ENCODE results near the gene THAP12.

The THAP12 gene

DNA sequence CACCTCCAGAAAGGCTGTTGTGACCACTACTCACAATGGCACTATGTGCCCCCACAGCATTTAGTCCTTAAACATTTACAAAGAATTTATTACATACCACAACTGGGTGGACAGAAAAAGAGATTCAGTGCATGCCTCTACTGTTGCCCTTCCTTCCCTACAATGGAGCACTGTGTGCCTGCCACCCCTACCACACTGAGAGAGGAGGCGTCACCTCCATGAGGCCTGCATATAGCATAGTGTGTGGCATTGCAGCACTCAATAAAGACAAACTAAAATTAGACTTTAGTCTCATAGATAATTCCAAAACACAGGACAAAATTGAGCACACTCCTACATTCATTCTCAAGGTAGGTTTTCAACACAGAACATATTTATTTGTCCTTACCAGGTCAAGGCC lies 25.8 kb downstream of the THAP12 start:
- Mint-ChIP-seq H3K9me3 (peaks cover 11% of the 10 kb centered on the region), H3K4me3 (no peak overlapping the region), H3K27ac (no peak overlapping the region), H3K4me1 (no peaks in the 10 kb centered on the region), H3K36me3 (peaks cover 85% of the 10 kb centered on the region), H3K27me3 (no peaks in the 10 kb centered on the region)
- no peak for ATAC-seq

GRCh38 chr11:76348348-76348747 lies 32.6 kb downstream of the THAP12 start:
- Mint-ChIP-seq H3K9me3 (no peaks in the 10 kb centered on the region), H3K36me3 (peaks cover 31% of the 10 kb centered on the region), H3K27ac (no peak overlapping the region), H3K4me1 (no peaks in the 10 kb centered on the region), H3K4me3 (no peak overlapping the region), H3K27me3 (no peaks in the 10 kb centered on the region)
- no peak for ATAC-seq

- H3K27ac Mint-ChIP-seq: no peak overlapping the region
- H3K9me3 Mint-ChIP-seq: no peaks in the 10 kb centered on the region
- no peak overlapping the region for H3K4me3 Mint-ChIP-seq
- H3K4me1 Mint-ChIP-seq: no peaks in the 10 kb centered on the region
- no peak for ATAC-seq
- H3K36me3 Mint-ChIP-seq: peaks cover 22% of the 10 kb centered on the region
- no peaks in the 10 kb centered on the region for H3K27me3 Mint-ChIP-seq
Measured at GRCh38 chr11:76347466-76347865, 33.5 kb downstream of the THAP12 start.

- ATAC-seq: no peak
- Mint-ChIP-seq H3K36me3 (peaks cover 10% of the 10 kb centered on the region), H3K27me3 (no peaks in the 10 kb centered on the region), H3K4me3 (no peak overlapping the region), H3K4me1 (peaks cover 6% of the 10 kb centered on the region), H3K9me3 (peaks cover 20% of the 10 kb centered on the region), H3K27ac (no peak overlapping the region)
Measured at GRCh38 chr11:76339221-76339620, 41.7 kb downstream of the THAP12 start.

- H3K4me3 Mint-ChIP-seq: no peak overlapping the region
- H3K9me3 Mint-ChIP-seq: peaks cover 25% of the 10 kb centered on the region
- H3K27ac Mint-ChIP-seq: no peak overlapping the region
- ATAC-seq: no peak
- peaks cover 6% of the 10 kb centered on the region for H3K4me1 Mint-ChIP-seq
- H3K36me3 Mint-ChIP-seq: peaks cover 13% of the 10 kb centered on the region
- no peaks in the 10 kb centered on the region for H3K27me3 Mint-ChIP-seq
Measured at GRCh38 chr11:76337923-76338322, 43.0 kb downstream of the THAP12 start.

GRCh38 chr11:76337469-76337868 lies 43.5 kb downstream of the THAP12 start:
- ATAC-seq: no peak
- Mint-ChIP-seq H3K9me3 (peaks cover 25% of the 10 kb centered on the region), H3K27ac (no peak overlapping the region), H3K4me1 (peaks cover 6% of the 10 kb centered on the region), H3K27me3 (no peaks in the 10 kb centered on the region), H3K4me3 (no peak overlapping the region), H3K36me3 (peaks cover 13% of the 10 kb centered on the region)

DNA sequence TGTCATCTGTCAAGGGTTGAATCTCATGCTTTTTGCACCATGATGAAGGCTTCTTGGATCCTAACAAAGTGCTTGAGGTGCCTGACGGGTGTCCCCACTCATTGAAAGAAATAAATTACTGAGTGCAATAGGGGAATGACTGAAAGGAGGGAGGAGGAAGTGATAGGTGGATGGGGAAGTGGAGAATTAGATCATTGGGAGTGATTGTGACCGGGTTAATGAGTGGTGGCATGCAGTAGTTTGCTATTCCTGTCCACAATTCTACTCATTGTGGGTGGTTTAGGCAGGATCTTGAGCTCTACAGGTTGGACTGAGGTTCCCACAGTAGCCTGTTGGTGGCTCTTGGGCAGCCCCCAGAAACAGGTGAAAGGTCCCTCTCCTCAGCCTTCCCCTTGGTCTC lies 44.3 kb downstream of the THAP12 start:
- Mint-ChIP-seq H3K27ac (no peak overlapping the region), H3K27me3 (no peaks in the 10 kb centered on the region), H3K4me3 (no peak overlapping the region), H3K4me1 (peaks cover 6% of the 10 kb centered on the region), H3K9me3 (peaks cover 25% of the 10 kb centered on the region), H3K36me3 (peaks cover 13% of the 10 kb centered on the region)
- ATAC-seq: peak; percentile 31

DNA sequence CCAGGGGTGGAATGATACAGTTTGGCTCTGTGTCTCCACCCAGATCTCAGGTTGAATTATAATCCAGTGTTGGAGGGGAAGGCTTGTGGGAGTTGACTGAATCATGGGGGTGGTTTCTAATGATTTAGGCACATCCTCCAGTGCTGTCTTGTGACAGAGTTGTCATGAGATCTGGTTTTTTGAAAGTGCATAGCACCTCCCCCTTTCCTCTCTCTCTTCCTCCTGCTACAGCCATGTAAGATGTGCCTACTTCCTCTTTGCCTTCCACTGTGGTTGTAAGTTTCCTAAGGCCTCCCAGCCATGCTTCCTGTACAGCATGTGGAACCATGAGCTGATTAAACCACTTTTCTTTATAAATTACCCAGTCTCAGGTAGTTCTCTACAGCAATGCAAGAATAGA lies 45.1 kb downstream of the THAP12 start:
- ATAC-seq: no peak
- no peaks in the 10 kb centered on the region for H3K27me3 Mint-ChIP-seq
- peaks cover 25% of the 10 kb centered on the region for H3K9me3 Mint-ChIP-seq
- no peak overlapping the region for H3K27ac Mint-ChIP-seq
- H3K36me3 Mint-ChIP-seq: peaks cover 13% of the 10 kb centered on the region
- no peak overlapping the region for H3K4me3 Mint-ChIP-seq
- H3K4me1 Mint-ChIP-seq: peaks cover 6% of the 10 kb centered on the region

DNA sequence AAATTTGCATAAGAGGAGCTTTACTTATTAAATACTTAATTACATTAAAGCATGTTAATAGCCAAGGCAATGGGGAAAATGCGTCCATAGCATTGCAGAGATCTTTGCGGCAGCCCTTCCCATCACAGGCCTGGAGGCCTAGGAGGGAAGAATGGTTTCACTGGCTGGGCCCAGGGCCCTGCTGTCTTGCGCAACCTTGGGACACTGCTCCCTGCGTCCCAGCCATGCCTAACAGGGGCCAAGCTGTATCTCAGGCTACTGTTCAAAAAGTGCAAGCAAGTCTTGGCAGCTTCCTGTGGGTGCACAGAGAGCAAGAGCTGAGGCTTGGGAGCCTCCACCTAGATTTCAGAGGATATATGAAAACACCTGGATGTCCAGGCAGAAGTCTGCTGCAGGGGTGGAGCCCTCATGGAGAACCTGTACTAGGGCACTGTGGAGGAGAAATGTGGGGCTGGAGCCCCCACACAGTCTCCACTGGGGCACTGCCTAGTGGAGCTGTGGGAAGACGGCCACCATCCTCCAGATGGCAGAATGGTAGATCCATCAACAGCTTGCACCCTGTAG lies 46.0 kb downstream of the THAP12 start:
- H3K4me3 Mint-ChIP-seq: no peak overlapping the region
- no peaks in the 10 kb centered on the region for H3K27me3 Mint-ChIP-seq
- peaks cover 13% of the 10 kb centered on the region for H3K36me3 Mint-ChIP-seq
- H3K4me1 Mint-ChIP-seq: peaks cover 6% of the 10 kb centered on the region
- H3K27ac Mint-ChIP-seq: no peak overlapping the region
- ATAC-seq: no peak
- peaks cover 25% of the 10 kb centered on the region for H3K9me3 Mint-ChIP-seq

DNA sequence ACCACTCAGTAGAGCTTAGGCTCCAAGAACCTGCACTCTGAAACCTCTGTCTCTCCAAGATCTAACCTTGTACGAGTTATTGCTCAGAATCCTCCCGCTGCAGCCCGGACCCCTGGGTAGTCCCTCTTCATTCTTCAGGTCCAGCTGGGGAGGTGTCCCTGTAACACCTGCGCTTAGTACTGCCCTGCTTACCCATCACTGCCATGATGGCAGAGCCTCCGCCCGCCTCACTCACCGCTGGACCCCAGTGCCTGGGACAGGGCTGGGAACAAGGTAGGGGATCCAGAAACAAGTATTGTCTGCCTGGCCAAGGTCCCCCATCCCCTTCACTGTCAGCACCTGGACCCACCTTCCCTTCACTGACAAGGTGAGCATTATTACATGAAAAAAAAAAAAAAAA lies 50.3 kb downstream of the THAP12 start:
- Mint-ChIP-seq H3K4me3 (no peak overlapping the region), H3K9me3 (peaks cover 15% of the 10 kb centered on the region), H3K27ac (no peak overlapping the region), H3K4me1 (no peaks in the 10 kb centered on the region), H3K36me3 (peaks cover 8% of the 10 kb centered on the region), H3K27me3 (peaks cover 6% of the 10 kb centered on the region)
- no peak for ATAC-seq

DNA sequence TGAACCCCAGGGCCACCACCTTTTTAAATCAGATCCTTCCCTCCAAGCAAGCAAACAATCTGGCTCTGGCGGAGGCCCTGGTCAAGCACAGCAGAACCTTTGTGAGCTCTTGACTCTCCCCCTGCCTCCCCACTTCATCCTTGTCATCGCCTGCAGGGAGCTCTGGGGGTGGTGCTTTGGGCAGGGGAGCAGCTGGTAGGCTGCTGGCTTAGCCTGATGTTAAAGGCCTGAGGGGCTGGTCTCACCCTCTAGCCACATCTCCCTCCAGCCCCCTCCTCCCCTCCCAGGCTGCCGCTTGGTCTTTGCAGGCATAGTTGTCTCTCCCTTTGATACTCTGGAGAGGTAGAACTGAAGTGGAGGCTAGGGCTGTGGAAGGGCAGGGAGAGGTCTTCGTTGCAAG lies 50.9 kb downstream of the THAP12 start:
- Mint-ChIP-seq H3K27ac (no peak overlapping the region), H3K4me1 (no peaks in the 10 kb centered on the region), H3K4me3 (no peak overlapping the region), H3K36me3 (peaks cover 8% of the 10 kb centered on the region), H3K27me3 (peaks cover 12% of the 10 kb centered on the region), H3K9me3 (peaks cover 10% of the 10 kb centered on the region)
- no peak for ATAC-seq

- Mint-ChIP-seq H3K36me3 (peaks cover 3% of the 10 kb centered on the region), H3K9me3 (peaks cover 5% of the 10 kb centered on the region), H3K27ac (no peak overlapping the region), H3K4me3 (no peak overlapping the region), H3K4me1 (no peaks in the 10 kb centered on the region), H3K27me3 (peaks cover 13% of the 10 kb centered on the region)
- no peak for ATAC-seq
Measured at GRCh38 chr11:76329084-76329648, 51.8 kb downstream of the THAP12 start.

DNA sequence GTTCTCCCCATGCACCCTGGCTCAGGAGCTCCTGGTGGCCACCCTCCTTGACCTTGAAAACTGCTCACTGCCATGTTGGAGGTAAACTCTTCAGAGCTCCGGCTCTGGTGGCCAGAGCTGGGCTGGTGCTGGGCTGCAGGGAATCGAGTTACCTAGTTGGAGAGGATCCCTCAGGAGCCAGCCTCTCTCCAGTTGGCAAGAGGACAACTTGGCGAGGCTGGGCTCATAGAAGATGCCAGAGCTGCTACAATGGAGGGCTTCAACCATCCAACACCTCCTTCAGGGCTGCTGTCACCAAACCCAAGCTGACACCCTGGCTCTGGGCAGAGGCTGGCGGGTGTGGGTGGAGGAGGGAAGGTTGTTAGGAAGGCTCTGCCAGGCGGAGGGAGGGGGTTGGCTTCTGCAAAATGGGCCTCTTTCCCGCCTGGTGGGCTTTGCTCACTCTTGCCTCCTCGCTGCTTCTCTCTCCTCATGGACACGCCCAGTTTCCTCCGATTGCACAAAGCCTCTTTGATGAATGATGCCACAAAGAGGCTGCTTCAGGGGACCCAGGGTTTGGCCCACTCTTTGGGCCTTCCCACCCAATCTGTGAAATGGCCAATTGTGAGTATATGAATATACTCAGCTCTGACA lies 53.1 kb downstream of the THAP12 start:
- Mint-ChIP-seq H3K4me3 (no peak overlapping the region), H3K27ac (no peak overlapping the region), H3K9me3 (no peaks in the 10 kb centered on the region), H3K36me3 (no peaks in the 10 kb centered on the region), H3K4me1 (no peaks in the 10 kb centered on the region), H3K27me3 (peaks cover 25% of the 10 kb centered on the region)
- ATAC-seq: peak; percentile 18

DNA sequence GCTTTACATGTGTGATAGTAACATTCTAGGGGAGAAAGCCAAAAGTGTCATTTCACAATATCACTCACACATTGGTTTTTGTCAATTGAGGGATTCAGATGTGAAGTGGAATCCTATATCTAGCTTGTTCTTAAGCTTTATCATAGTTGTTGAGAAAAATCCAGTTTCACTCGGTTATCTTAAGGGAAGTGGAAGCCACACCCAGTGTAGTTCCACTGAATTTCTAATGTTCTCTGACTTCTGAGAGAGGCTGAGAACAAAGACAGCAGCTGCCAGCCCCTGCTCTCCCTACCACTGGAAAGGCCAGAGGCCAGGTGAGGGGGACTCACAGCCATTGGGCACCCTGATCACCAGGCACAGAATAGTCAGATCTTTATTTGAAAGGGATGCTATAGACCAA lies 53.7 kb downstream of the THAP12 start:
- ATAC-seq: no peak
- Mint-ChIP-seq H3K27me3 (peaks cover 30% of the 10 kb centered on the region), H3K4me3 (no peak overlapping the region), H3K9me3 (no peaks in the 10 kb centered on the region), H3K4me1 (no peaks in the 10 kb centered on the region), H3K27ac (no peak overlapping the region), H3K36me3 (no peaks in the 10 kb centered on the region)

DNA sequence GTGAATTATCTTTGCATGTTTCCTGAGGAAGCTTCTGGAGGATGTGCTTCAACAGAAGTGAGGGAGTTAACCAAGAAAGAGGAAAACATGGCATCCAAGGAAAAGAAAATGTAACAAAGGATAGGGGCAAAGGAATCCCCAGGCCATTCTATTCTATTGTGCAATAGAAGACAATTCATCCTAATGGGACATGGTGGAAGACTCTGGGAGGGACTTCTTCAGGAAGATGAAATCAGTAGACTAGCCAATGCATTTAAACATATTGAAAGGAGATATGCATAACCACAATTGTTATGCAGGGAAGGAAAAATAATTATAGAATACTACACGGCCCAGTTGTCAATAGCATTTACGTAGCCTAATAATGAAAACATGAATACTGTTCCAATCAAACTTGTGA lies 55.7 kb downstream of the THAP12 start:
- Mint-ChIP-seq H3K27ac (no peak overlapping the region), H3K4me3 (no peak overlapping the region), H3K9me3 (no peaks in the 10 kb centered on the region), H3K27me3 (peaks cover 48% of the 10 kb centered on the region), H3K4me1 (no peaks in the 10 kb centered on the region), H3K36me3 (no peaks in the 10 kb centered on the region)
- no peak for ATAC-seq

DNA sequence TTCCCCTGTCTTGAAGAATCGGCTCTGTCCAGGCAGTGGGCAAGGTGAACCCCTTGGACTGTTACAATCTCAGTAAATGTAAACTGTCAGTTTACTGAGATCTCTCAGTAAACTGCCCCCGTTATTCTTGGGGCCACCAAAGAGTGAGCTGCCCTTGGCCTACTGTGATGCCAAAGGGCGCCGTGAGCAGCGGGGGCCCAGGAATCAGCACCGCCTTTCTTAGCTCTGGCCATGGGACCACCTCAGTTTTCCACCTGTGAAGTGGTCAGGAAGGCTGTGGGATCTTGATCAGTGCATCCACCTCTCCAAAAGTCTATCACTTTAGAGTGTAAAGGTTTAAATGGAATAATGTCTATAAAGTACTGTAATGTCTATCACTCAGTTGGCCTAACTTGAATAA lies 57.1 kb downstream of the THAP12 start:
- Mint-ChIP-seq H3K4me1 (no peaks in the 10 kb centered on the region), H3K27me3 (peaks cover 61% of the 10 kb centered on the region), H3K4me3 (no peak overlapping the region), H3K27ac (no peak overlapping the region), H3K9me3 (no peaks in the 10 kb centered on the region), H3K36me3 (no peaks in the 10 kb centered on the region)
- ATAC-seq: no peak

Measured in stimulated activated memory B cell treated with anti-CD40 and anti-IgM and Interleukin-4, amounts not matched to agents 10 μg/mL and 1 μg/mL and 100 μg/mL, for 72 hours (primary cell).